ENCODE data around the gene MYLK.

Gene MYLK

GRCh38 chr3:123817413-123817812 lies 66.7 kb downstream of the MYLK start:
- DNase-seq: no peak

- DNase-seq: no peak
These were observed 67.4 kb downstream of the MYLK start for GRCh38 chr3:123816673-123817207.

DNA sequence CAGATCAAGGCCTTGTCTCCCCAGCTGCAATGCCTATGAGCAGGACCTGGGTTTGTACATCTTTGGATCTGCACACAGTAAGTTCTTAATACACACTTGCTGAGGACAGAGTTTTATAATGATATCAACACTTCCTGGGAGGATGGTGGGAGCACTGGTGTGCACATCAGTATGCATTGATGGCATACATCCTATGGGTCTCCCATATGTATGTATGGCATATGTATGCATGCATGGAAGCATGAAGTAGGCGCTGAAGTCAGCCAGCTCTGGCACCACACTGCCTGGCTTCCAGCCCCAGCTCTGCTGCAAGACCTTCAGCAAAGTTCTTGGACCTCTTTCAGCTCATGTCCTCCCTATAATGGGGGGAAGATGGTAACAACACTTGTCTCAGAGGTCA lies 68.2 kb downstream of the MYLK start:
- DNase-seq: no peak

DNA sequence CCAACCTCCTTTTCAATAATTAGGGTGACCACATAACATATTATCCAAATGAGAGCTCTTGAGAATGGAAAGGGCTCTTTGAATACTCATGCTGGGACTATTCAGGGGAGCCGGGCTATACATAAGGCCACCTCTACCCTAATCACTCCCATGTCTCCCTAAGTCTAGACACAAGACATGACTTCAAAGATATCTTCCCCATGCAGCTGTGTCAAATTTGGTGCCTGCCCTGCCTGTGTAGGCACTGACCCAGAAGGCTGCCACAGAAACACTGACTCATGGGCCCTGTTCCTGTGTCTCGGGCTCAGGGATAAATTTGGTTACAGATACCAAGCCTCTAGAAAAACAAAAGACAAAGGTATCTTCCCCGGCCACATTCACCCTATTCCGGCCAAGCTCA lies 70.3 kb downstream of the MYLK start:
- no peak for DNase-seq

- no peak for DNase-seq
These were observed 74.5 kb downstream of the MYLK start for GRCh38 chr3:123809597-123809996.

GRCh38 chr3:123808812-123809211 lies 75.3 kb downstream of the MYLK start:
- no peak for DNase-seq

- no peak for DNase-seq
These were observed 76.3 kb downstream of the MYLK start for GRCh38 chr3:123807820-123808219.

DNA sequence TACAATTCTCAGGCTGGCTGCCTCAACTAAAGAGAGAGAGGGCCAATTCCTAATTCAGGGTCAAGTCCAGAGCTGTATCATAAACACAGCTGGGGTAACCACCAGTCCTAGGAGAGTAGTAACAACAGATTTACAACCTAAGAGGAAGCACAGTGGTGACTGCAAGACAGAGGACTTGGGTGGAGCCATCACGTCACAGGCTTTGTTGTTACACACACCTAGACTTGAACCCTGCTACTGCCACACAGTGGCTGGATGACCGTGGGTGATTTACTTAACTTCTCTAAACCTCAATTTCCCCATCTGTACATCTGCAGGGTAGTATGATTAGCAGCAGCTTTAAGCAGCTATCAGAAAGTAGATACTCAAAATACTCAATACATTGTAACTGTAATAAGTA lies 78.6 kb downstream of the MYLK start:
- DNase-seq: no peak

- DNase-seq: no peak
These were observed 79.0 kb downstream of the MYLK start for GRCh38 chr3:123805101-123805500.

DNA sequence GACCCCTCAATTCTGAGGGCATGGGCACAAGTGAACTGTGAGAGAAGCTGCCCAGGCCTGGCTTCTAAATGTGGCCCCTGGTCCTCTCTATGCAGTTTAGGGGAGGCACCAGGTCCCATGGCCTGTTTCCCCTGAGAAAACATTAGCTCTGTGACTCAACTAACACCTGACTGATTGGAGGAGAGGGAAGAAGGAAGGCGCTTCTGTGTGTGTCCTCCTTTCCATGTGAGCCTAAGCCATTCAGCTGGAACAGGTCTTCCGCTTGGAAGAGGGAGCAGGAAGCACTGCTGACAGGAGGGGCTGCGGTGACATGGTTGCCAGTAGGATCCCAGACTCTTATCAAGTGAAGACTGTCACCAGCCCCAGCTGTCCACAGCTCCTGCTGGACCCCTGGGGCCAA lies 79.5 kb downstream of the MYLK start:
- no peak for DNase-seq

- no peak for DNase-seq
These were observed 80.6 kb downstream of the MYLK start for GRCh38 chr3:123803521-123803920.

DNA sequence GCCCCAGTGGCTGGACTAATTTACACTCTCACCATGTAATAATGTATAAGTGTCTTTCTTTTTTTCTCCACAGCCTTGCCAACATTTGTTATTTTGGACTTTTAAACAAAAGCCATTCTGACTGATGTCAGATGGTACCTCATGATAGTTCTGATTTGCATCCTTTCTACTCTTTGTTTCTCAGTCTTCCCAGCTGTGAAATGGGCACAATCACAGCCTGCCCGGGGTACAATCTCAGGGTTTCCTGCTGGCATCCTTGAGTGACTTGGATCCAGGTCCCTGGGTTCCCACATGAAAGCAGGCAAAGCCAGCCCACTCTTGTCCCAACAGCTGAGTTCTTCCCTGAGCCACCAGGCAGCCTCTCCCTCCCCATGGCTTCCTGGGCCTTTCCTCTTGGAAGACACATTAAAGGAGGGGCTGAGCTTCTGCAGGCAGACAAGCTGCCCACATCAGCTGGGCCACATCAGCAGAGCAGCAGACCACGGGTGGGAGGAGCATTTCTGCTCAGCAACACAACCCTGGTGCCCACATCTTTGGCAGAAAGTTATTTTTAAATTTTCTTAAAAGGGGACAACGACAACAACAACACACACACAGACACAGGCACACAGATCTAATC lies 82.0 kb downstream of the MYLK start:
- no peak for DNase-seq

DNA sequence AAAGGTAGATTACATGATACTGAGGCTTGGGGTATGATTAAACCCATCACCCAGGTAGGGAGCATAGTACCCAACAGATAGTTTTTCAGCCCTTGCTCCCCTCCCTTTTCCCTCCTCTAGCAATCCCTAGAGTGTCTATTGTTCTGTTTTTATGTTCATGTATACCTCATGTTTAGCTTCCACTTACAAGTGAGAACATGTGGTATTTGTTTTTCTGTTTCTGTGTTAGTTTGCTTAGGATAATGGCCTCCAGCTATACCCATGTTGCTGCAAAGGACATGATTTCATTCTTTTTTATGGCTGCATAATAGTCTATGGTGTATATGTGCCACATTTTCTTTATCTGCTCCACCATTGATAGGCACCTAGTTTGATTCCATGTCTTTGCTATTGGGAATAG lies 82.7 kb downstream of the MYLK start:
- no peak for DNase-seq

DNA sequence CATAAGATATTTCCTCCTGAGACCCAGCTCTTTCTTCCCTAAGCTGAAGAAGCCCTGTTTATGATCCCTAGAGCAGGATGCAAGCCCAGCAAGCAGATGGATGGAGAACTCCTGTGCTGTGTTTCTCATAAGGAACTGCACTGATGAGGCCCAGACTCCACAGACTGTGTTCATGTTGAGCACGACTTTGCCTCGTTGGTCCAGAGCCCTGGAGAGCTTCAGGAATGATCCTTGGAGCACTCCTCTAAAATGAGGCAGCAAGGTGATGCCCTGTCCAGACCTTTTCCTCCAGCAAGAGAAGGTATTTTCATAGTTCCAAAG lies 83.8 kb downstream of the MYLK start:
- no peak for DNase-seq

DNA sequence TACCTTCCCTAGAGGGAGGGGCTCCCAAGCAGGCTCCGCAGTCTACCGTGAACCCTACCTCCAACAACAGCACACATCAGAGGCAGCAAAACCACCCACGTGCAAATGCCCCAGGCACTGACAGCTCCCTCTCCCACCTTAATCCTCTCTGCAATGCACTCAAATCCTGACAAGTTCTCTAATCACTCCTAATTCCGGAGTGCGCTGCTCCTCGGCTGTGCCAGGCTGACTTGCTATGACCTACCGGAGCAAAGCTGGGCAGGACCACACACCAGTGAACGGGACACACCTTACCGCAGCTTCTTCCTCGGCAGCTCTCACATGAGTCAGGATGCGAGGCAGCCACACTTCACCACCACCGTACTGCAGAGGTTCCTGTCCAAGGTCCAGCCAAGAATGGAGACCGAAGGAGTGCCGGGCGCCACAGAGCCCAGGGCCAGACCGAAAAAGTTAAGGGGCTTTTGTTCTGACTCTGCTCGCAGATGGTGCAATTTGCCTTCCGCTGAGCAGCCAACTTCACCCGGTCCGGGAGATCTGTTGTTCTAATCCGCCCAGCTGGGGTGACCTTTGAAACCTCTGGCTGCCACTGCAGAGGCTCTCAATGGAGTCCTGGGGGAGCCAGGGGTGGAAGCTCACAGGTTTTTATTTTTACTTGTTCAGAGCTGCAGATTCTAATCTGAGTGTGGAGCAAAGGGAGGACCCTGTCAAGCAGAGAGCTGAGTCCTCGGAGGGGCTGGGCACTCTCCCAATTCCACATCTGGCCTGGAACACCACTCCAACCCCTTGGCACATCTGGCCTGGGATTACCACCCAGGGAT lies 84.4 kb downstream of the MYLK start:
- DNase-seq: no peak

- no peak for DNase-seq
These were observed 85.6 kb downstream of the MYLK start for GRCh38 chr3:123798550-123798949.

DNA sequence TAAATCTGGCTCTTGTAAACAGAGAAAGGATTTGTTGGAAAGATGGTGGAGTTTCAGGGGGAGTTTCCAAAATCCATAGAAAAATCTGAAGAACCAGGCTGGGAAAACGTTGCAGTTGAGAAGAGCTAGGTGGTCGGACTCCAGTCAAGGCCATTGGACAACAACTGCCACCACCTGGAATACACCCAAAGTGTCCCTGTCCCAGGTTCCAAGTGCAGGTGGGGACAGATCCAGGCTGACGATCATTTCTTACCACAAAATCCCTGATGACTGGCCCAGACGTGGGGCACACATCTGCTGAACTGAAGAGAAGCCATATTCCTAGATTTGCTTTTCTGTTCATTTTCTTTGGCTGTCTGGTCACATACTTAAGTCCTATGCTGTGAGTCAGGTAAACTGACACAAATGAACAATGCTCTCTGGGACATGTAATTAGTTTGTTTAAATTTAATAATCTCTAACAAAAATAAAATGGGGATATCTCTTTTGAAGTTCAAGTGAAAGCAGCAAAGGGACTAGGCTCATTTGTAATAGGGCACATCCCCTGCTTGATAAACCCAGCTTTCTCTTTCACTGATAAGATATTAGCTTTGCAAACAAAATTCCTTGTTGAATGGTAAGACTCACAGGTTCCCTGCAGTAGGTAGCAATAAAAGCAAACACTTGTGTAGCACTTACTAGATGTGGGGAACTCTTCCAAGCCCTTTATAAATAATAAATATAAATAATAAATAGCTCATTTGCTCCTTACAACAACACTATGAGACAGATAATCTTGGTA lies 88.5 kb downstream of the MYLK start:
- DNase-seq: no peak

DNA sequence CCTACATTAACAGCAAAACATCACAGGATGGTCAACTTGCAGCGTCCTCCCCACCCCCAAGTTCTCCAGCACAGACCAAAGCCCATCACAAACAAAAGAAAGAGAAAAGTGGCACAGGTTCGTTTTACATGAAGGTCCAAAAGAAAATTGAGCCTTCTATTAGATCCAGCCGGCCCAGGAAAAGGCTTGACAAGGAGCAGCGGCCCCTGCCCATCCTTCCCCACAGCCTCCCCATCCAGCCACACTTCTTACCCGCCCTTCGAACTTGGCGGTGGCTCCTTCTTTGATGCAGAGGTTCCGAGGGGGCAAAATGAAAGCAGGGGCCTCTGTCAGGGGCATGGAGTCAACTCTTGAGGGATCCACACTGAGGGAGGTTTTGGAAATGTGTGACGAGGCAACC lies 90.7 kb downstream of the MYLK start:
- DNase-seq: no peak

DNA sequence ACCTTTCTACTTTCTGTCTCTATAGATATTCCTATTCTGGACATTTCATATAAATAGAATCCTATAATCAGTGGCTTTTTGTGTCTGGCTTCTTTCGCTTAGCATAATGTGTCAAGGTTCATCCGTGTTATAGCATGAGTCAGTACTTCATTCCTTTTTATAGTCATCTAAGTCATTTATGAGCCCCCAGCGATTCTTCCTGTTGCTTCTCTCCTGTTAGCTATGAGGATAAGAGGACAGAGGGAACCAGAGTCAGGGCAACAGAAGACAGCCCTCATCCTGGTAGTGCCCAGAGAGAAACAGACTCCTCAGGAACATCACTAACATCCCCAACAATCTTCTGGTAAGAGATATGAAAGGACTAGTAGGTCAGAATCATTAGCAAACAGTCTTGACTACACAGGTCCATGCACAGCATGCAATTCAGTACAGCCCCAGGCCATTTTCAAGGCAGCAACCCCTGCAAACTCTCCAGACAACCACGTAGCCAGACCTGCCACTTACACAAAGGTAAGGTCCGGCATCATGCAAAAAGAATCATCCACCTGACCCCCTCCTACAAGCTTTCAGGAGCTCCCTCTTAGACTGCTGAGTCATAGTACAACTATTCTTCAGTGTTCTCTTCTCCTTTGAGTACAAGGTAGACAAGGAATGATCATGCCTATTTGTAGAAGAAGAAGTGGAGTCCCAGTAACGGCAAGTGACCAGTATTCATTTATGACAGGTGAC lies 91.5 kb downstream of the MYLK start:
- no peak for DNase-seq

GRCh38 chr3:123791898-123792297 lies 92.2 kb downstream of the MYLK start:
- DNase-seq: no peak

- no peak for DNase-seq
These were observed 92.7 kb downstream of the MYLK start for GRCh38 chr3:123791417-123791816.

- DNase-seq: no peak
These were observed 93.1 kb downstream of the MYLK start for GRCh38 chr3:123791073-123791370.

All from CD4-positive, alpha-beta T cell treated with Interferon gamma for 1 hour (primary cell).